ENCODE data around the gene HOTAIR.
A peak's percentile ranks its signal among the peaks of the same experiment; 100 is the strongest.

HOTAIR gene

DNA sequence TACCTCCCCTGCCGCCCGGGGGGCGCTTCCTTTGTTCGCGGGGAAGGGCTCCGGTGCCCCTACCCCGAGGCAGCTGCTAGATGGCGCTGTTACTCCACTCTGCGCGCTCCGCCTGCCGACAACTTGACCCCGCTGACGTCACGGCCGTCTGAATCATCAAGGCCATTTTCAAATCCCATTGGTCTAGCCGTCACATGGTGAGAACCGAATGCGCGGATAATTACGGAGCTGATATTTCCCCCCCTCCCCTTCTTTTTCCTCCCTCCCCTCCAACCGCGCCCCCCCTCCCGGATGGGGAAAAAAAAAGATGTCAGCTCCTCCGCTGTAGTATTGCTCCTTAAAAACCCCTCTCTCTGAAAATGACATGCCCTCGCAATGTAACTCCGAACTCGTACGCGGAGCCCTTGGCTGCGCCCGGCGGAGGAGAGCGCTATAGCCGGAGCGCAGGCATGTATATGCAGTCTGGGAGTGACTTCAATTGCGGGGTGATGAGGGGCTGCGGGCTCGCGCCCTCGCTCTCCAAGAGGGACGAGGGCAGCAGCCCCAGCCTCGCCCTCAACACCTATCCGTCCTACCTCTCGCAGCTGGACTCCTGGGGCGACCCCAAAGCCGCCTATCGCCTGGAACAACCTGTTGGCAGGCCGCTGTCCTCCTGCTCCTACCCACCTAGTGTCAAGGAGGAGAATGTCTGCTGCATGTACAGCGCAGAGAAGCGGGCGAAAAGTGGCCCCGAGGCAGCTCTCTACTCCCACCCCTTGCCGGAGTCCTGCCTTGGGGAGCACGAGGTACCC, 10.3 kb upstream of the HOTAIR start, which contains the start of gene HOXC10:
TSS of gene HOXC10 (plus strand) at position 246 of the 791 bp plus-strand sequence. CDS start at position 360, 114 bp downstream.
- DNase-seq: peak; percentile 47

DNA sequence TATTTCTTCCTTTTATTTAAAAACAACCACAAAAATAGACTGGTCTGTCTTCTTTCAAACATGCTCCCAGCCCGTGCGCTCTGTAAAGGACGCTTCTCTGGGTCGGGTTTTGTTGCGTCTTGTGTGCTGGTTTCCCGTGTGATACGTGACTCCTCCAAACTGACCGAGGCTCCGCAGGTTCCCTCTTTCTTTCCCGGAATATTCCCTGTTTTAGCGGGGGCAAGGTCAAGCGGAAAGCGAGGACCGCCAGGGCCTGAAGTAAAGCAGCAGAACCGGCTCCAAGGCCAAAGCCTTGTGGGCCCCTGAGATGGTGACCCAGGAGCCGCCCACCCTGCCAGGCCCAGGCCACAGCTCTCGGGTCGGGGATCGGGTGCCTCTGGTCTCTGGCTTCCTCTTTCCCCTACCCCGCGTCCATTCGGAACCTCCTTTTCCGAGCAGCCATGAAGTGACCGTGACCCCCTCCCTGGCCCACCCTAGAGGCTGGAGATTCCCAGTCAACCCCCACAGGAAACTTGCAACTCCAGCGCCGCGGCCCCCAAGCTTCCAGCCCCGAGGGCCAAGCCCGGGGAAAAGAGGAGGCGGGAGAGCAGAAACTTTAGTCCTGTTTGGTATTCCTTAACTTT, 9.3 kb upstream of the HOTAIR start:
- no peak for DNase-seq

DNA sequence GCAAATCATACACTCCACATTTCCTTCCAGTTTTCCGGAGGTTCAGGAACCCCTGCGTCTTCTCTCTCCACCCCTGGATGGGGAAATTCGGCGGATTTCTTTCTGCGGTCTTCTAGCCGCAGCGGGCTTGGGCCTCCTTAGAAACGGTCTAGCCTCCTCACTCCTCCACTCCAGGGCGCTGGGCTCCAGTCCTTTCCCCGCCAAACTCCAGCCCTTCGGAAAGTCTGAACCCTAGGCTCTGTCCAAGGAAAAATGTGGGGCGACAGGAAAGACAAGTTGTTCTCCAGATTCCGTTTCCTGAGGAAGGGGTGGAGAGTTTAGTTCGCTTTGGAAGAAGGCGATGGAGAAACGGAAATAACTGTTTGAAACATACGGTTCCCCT, 8.8 kb upstream of the HOTAIR start:
- no peak for DNase-seq

DNA sequence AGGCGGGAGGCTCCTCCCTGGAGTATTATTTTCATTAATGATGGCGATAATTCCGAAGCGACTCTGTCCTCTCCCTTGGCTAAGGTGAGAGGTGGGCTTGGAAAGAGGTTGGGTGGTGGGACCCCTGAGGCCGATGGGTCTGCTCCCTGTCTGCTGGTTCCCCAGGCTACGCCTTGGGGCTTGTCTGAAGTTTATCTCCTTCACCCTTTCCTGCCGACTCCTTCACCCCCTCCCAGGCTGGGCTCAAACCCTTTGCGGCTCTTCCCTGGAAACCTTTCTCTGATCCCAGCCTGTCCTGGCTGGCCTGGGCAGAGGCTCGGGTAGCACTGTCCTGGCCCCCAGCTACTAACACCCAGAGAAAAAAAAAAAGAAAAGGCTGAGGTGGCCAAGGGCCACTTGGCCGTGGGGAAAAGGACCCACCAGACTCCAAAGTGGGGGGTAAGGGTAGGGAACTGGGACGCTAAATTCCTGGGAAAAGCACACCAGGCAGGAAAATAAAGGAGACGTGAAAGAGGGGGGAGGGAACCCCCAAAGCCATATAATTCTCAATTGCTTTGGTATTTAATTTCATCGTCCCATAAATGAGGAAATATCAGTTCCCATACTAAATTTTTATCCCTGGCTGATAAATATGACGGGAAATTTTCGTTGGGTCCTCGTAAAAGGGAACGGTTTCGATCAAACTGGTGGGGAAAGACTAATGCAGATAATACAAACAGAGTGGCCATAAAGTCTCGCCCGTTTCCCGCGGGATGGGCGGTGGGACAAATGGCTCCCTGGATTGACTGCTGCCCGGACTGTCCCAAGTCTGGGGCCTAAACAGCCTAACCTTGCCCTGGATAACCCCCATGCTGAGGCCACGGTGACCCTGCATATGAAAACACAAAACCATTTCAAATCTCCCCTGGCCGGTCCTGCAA, 8.2 kb upstream of the HOTAIR start:
- no peak for DNase-seq

DNA sequence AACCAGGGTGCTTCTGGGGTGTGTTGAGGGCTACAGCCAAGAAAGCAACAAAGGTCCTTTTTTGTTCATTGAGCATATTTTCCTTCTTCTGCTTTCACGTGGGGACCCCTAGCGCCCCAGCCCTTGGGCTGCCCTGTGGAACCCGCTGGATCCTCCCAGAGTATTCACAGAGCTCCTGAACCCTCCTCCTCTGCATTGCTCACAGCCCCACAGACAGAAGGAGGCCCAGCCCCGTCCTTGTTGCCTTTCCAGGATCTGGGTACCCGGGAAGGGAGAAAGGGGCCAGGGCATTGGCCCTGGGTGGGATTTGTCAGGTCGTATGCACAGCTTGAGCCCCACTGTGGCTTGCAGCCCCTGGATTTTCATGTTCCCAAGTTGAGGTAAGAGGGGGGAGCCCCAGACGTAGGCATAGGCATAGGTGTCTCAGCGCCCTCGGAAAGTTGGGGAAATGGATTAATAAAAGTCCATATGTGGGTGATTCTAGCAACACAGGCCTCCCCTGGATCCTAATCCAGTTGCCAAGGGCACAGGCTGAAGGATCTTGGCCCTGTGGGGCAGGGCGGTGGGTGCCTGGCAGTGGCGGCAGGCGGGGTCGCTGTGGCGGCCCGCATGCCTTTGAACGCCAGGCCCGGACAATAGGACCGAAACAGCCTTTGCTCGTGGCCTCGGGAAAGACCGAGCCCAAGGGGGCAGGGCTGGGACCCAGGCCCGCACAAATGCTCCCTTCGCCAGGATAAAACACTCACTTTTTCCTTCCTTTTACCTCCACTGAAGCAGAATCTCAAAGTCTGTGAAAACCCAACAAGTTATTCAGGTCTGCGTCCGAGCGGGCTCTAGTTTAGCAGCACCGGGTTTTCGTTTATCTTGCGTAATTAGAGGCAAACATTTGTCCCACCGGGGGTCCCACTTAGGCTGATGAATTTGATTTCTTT, 7.1 kb upstream of the HOTAIR start:
- no peak for DNase-seq

DNA sequence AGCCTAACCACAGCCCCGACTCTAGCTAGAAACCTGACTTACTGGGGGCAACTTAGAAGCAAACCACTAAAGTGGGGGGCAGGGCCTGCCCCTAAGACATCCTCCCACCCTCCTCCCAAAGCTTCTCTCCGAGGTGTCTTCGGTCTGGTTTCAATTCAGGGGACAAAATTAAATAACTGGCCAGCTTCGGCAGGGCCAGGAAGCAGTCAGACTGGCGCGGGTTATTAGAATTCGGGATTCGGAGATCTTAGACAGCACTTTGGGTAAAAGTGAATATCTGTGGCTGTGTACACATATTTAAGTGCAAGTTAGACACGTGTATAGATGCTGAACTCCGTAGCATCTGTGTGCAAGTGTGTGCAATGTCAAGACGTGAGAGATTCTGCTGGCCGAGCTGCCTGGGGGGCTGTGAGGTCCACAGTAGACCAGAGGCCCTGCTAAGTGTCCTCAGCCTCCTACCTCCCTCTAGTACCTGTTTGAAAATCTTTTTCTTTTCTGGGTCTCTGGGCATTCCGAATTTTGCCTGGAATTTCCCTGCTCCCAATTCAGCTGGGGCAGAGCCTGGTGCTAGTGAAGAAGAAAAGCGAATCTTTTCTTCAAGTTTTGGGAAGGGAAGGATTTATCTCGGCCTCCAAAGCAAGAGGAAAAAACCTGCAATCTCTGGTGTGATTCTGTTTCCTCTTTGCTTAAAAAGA, 6.2 kb upstream of the HOTAIR start:
- no peak for DNase-seq

DNA sequence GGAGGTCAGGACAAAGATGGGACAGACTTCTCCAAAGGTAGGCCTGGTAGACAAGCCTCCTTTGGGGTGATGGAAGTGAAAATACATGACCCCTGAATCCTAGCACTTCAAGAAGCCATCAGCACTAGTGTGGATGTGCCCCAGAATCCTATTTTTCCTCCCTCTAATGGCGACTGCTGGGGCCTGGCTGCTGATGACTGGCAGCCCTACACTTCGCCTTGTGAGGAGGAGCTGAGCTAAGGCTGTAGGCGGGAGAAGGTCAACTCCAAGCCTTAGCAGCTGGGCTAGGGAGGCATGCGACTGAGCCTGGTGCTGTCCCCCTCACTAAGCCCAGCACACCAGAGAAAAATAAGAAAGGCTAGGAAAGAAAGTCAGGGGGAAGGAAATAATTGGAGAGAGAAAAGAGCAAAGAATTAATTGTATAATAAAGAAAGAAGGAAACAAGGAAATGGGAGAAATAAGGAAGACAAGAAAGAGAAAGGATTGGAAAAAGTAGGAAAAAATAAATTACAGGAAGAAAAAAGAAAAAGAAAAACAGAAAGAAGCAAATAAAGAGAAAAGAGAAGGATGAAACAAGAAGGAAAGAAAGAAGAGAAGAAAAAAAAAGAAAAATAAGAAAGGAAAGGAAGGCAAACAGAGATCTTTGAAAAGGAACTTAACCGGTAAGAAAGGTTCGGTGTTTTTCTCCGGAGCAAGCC, 5.5 kb upstream of the HOTAIR start:
- no peak for DNase-seq

DNA sequence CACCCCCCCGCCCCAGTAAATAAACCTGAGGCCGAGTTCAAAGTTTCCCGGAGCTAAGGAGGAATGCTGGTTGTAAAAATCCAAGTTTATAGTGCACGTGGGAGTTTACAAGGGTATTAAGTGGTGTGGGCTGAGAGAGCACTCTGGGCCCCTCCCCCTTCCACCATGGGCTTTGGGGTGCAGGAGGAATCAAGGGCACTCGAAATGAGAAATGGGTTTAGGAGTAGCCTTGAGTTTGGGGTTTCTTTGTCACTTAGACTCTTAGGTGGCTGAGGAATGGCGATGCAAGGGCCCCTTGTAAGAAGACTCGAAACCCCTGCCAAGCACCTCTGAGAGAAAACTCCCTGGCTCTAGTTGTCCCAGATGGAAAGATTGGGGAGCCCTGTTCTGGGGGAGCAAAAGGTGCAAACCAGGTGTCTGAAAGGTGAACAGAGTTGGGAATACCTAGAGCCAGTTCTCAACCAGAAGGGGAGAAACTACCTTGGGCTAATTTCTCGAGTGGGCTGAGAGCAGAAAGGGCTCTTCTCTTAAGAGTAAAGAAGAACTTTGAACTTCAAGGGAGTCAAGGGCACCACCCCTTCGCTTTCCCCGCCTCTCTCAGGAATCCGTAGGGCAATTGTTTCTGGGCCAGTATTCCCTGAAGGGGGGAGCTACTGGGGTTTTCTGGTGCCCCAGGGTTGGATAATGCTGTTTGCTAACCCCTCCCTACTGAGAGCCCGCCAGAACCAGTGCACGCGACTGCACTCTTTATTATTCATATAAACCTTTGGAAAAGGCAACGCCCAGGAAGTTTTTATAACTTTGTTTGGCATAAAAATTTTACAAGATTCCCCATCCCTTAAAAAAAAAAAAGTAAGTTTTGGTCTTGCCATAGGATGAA, 4.0 kb upstream of the HOTAIR start:
- no peak for DNase-seq

DNA sequence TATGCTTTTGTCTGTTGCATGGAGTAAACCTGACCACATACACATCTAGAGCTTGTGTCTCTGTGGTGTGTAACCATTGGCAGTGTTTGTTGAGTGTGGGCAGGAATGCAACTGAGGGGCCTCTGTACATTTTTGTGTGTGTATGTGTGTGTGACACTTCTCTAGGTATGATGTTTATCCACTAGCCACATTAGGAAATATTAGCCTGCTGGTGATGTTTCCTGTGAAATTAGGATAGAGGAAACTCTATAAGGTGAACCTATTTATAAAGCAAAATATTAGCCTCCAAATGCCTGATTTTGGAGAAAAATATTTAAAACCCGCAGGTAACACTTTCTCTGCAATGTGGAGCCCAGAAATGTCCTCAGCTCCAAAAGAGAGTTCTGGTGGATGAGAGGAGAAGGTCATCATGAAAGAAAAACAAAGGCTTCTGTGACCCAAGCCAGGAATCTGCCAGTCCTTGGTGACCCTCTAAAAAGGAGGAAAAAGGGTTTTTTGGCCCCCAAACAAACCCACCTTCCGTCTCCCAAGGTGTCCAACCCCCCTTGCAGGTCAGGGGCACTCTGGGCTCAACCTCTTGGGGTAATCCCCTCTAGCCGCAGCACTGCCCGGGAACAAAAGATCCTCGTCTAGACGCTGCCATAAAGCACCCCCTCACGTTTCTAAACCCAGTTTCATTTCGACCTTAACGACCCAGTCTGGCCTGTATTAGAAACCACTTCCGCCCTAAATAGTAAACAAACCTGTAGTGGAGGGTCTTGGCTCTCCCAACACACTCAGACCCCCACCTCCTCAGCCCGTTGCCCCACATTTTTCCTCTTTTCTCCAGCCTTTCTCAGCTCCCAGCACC, 3.1 kb upstream of the HOTAIR start:
- DNase-seq: no peak

DNA sequence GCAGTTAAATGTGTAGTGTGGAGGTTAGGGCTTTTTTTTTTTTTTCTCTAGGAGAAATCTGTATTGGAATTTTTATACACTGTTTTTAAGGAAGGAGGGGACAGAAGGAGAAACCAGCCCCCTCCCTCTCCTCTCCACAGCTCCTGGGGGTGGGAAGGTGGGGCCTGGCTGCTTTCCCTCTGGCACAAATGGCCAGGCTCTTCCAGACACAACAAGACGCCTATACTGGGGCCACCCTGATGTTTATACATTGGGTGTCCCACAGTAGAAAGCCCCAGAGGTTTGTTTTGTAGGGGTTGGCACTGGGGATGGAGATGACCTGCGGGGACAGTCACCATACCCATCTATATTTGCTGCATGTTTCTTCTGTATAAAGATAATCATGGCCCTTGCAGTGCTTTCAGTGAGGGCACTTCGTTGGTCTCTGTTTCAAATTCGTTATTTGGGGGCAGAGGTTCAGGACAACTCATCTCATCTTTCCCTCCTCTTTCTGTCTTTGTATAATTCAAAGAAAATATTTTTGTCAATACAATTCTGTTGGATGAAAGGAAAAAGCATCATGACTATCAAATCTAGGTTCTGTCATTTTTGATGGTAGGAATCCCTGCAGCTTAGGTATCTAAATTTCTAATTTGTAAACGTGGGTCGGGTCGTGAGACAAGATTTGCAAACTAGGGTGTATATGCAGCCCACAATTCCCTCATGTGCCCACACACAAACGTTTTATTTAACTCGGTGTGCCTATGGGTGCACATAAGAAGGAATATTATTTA, 2.3 kb upstream of the HOTAIR start:
- no peak for DNase-seq

DNA sequence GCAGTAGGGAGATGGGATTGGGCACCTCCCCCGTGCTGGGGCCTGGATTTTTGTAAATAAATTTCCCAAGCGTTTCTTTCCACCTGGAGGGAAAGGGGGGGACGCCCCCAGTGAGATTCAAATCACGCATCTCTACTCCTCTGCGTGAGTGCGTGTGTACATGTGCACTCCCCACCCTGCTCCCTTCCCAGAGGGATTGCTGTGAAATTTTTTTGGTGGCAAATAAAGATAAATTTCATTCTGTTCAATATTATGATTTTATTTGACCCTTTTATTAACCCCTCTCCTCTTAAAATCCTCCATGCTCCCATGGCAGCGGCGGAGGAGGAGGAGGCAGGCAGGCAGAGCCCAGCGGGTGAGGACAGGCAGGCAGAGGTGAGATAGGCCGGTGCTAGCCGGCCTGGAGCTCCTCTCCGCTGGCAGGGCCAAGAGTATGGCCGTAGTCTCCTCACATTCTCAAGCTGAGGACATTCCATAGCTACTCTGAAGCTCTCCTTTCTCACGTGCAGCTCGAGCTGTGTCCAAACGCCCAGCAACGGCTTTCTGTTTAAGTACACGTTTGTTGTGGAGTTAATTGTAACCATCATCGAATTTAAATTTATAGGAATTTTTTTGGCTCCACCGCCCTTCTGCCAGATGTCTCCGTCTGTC, 1.5 kb upstream of the HOTAIR start:
- DNase-seq: no peak

DNA sequence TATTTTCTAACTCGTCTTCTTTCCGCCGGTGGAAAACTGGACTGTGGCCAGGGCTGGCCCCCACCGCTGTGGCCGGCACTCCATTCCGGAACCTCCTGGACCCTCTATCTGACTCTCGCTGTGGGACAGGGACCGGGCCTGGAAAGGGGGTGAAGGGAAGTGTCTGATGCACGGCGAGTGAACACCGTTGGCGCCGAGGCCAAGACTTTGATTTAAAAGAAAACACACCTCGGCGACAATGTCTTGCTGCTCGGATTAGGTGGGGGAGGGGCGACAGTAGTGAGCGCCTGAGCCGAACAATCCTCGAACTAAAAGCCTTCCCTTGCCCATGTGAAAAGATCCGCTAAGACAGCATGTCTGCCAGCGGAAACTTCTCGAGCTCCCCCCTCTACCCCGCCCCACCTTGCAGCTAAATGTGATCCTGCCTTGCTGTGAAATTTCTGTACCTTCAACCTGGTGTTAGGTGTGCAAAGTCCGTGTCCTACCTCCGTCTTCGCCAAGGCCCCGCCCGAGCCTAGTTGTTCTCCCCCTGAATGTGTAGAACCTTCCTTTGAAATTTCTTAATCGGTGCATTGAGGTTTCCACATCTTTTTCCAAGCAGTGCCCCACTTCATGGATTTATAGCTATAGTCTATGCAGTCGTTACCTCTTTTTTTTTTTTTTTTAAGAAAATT, 862 bp upstream of the HOTAIR start:
- DNase-seq: no peak

DNA sequence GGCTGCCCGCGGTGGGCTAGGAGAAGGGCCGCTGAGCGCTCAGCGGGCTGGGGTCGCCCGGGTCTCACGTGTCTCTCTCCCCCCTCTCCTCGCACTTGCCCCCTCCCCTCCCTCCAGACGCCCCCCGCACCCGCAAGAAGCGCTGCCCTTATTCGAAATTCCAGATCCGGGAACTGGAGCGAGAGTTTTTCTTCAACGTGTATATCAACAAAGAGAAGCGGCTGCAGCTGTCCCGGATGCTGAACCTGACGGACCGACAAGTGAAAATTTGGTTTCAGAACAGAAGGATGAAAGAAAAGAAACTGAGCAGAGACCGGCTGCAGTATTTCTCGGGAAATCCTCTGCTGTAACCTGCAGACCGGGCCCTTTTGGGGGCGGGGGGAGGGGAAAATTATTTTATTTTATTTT, 314 bp upstream of the HOTAIR start:
- no peak for DNase-seq

DNA sequence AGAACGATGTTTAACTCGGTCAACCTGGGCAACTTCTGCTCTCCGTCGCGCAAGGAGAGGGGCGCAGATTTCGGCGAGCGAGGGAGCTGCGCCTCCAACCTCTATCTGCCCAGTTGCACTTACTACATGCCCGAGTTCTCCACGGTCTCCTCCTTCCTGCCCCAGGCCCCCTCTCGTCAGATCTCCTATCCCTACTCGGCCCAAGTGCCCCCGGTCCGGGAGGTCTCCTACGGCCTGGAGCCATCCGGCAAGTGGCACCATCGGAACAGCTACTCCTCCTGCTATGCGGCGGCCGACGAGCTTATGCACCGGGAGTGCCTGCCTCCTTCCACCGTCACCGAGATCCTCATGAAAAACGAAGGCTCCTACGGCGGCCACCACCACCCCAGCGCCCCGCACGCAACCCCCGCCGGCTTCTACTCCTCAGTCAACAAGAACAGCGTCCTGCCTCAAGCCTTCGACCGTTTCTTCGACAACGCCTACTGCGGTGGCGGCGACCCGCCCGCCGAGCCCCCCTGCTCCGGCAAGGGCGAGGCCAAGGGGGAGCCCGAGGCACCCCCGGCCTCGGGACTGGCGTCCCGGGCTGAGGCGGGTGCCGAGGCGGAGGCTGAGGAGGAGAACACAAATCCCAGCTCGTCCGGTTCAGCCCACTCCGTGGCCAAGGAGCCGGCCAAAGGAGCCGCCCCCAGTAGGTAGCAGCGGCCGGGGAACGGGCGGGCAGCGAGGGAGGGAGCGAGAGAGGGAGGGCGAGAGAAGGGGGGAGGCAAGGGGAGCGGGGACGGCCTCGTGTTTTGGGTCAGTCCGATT, 1.3 kb downstream of the HOTAIR start:
- no peak for DNase-seq

DNA sequence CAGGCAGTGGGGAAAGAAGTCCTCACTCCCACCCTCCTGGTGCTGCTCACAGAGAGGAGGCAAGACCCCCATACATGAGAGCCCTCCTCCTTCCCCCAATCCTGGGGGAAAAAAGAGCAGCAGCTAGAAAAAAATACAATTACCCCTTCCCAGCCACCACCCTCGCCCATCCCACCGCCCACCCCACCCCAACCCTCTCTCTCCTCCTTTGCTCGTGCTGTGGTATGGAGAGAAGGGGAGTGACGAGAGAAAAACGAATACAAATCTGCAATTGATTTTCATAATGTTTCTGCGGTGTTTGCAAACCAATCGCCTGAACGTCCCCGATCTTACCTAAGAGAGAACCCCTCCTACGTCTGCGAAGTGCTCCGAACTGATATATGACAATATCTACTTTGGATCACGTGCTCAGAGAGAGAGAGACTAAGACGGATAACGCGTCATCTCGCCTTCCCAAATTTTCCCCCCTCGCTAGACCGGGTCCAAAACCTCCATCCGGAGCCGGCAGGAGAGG, 2.0 kb downstream of the HOTAIR start, which contains the start of gene HOXC11:
TSS of gene HOXC11 (plus strand) at position 405 of the 514 bp plus-strand sequence. CDS start 116 bp downstream, outside the sequence.
- no peak for DNase-seq

All from COR-L47 (cell line).